B cell (primary cell): ENCODE results near the gene RBM33. TPM values are rescaled to one million over a fixed set of nuclear protein-coding genes. Genes with fewer than 3 reads are reported as not detected.

Experiments
- ATAC-seq: fragments of 200-7000 bp; cut with Tn5 transposase; one replicate; pipeline ENCODE4 v1.10.0; 2021; ENCODE audit warnings: low read depth, mild to moderate bottlenecking, moderate number of reproducible peaks, moderate library complexity
- CTCF ChIA-PET: fragments of 350-600 bp; sonication (Branson Sonifier 250); formaldehyde crosslinking; loops from one replicate; lab custom pipeline; 2021; ENCODE audit warnings: antibody characterized with exemption, inconsistent platforms; lab: Charles Lee
- POLR2A ChIA-PET: fragments of 350-600 bp; sonication (Branson Sonifier 250); formaldehyde crosslinking; loops from one replicate; lab custom pipeline; 2021; ENCODE audit warnings: antibody characterized with exemption; lab: Charles Lee
- DNase-seq: peaks from one replicate; pipeline ENCODE4 v3.0.0; 2013
- H2AFZ ChIP-seq: 2 replicates; pipeline ENCODE4 v1.6.1; 2012; ENCODE audit warnings: mild to moderate bottlenecking, low read depth, low read length; ENCODE audit not compliant: insufficient read depth, poor library complexity, severe bottlenecking
- H3K27ac ChIP-seq, 2 donors: 1 replicate in 1 of 2; 2 replicates in 1 of 2; pipeline ENCODE4 v1.5.1; 2012 to 2013; ENCODE audit warnings: low read length in 2 of 2, mild to moderate bottlenecking in 2 of 2, moderate library complexity in 1 of 2
- H3K27me3 ChIP-seq, 4 experiments: fragments of 200-600 bp in 1 of 4; sonication (generic) in 1 of 4; replicated peaks in 1 of 4; 1 replicate in 2 of 4; 2 replicates in 2 of 4; pipeline versions ENCODE4 v1.6.1 to v1.7.0; 2013 to 2016; ENCODE audit warnings: low read length in 3 of 4, mild to moderate bottlenecking in 2 of 4, mixed read lengths in 1 of 4, moderate library complexity in 1 of 4; ENCODE audit not compliant: insufficient read depth in 4 of 4, control insufficient read depth in 3 of 4; ENCODE audit errors: control extremely low read depth in 1 of 4
- H3K36me3 ChIP-seq, 2 experiments: replicated peaks in 1 of 2; 1 replicate in 1 of 2; 2 replicates in 1 of 2; pipeline versions ENCODE4 v1.6.1 to v1.7.1; 2013; ENCODE audit warnings: low read length in 1 of 2; ENCODE audit not compliant: insufficient read depth in 2 of 2, control insufficient read depth in 1 of 2; ENCODE audit errors: control extremely low read depth in 1 of 2, extremely low read depth in 1 of 2
- H3K4me1 ChIP-seq, 2 donors: fragments of 200-600 bp in 1 of 2; sonication (generic) in 1 of 2; 1 replicate in 1 of 2; 2 replicates in 1 of 2; pipeline versions ENCODE4 v1.5.1 to v1.6.1; 2013 to 2017; ENCODE audit warnings: low read length in 2 of 2; ENCODE audit not compliant: control insufficient read depth in 2 of 2, insufficient read depth in 2 of 2
- H3K4me2 ChIP-seq: replicated peaks from 2 replicates; pipeline ENCODE3; 2012; ENCODE audit warnings: mild to moderate bottlenecking, low read depth, low read length; ENCODE audit not compliant: poor library complexity, severe bottlenecking
- H3K4me3 ChIP-seq, 5 experiments: fragments of 200-600 bp in 1 of 5; sonication (generic) in 1 of 5; 1 replicate in 3 of 5; 2 replicates in 2 of 5; pipeline versions ENCODE4 v1.5.1 to v1.7.0; 2011 to 2016; ENCODE audit warnings: low read length in 4 of 5, mild to moderate bottlenecking in 4 of 5, low read depth in 2 of 5, control low read depth in 1 of 5, moderate library complexity in 1 of 5; ENCODE audit not compliant: insufficient read depth in 1 of 5; ENCODE audit errors: control extremely low read depth in 1 of 5, extremely low read depth in 1 of 5
- H3K79me2 ChIP-seq: fragments of 200-600 bp; sonication (generic); one replicate; pipeline ENCODE4 v1.6.0; 2016; ENCODE audit warnings: low read length; ENCODE audit not compliant: control insufficient read depth, insufficient read depth
- H3K9ac ChIP-seq: fragments of 200-600 bp; sonication (generic); 2 replicates; pipeline ENCODE4 v1.6.1; 2017; ENCODE audit warnings: mild to moderate bottlenecking, low read length, moderate library complexity
- H3K9me3 ChIP-seq, 3 donors: one replicate each; pipeline versions ENCODE4 v1.6.1 to v1.7.1; 2013; ENCODE audit warnings: low read length in 2 of 3; ENCODE audit not compliant: control insufficient read depth in 2 of 3, insufficient read depth in 1 of 3; ENCODE audit errors: control extremely low read depth in 1 of 3
- H4K20me1 ChIP-seq: 2 replicates; pipeline ENCODE4 v1.6.0; 2012; ENCODE audit warnings: mild to moderate bottlenecking, low read length; ENCODE audit not compliant: insufficient read depth, control insufficient read depth, poor library complexity, severe bottlenecking
- H3K27ac Mint-ChIP-seq: one replicate; pipeline ENCODE4 v1.8.0; 2021; ENCODE audit warnings: mixed read lengths
- H3K27me3 Mint-ChIP-seq: one replicate; pipeline ENCODE4 v1.8.0; 2021; ENCODE audit warnings: mixed read lengths
- H3K4me1 Mint-ChIP-seq: one replicate; pipeline ENCODE4 v1.8.0; 2021; ENCODE audit warnings: mixed read lengths
- H3K4me3 Mint-ChIP-seq: one replicate; pipeline ENCODE4 v1.8.0; 2021; ENCODE audit warnings: mixed read lengths
- H3K9me3 Mint-ChIP-seq: one replicate; pipeline ENCODE4 v1.8.0; 2022; ENCODE audit warnings: mixed read lengths; ENCODE audit not compliant: insufficient read depth
- EZH2 ChIP-seq: IDR thresholded peaks from 2 replicates; pipeline ENCODE4 v1.6.1; 2012; ENCODE audit warnings: borderline replicate concordance, low read depth, mild to moderate bottlenecking, moderate library complexity, low read length; ENCODE audit not compliant: insufficient read depth, poor library complexity, severe bottlenecking
- WGBS: methylation state at CpG from one replicate; pipeline ENCODE4 v1.1.5; 2013; ENCODE audit warnings: missing lambda C conversion rate; ENCODE audit not compliant: insufficient coverage; 5-methylcytosine and 5-hydroxymethylcytosine counted together
- intact Hi-C: fragments of 100-400 bp; cut with micrococcal nuclease; formaldehyde crosslinking; loops from one replicate; pipeline ENCODE4 v1.10.0; 2022
- polyA plus RNA-seq: library from polyadenylated mRNA; depleted of rRNA; stranded (reverse); fragments of >200 nt; gene quantifications from 2 replicates; pipeline ENCODE4 v1.2.3, GENCODE V29; 2012
- total RNA-seq, 2 donors: library from RNA; stranded (reverse); fragments of 120-200 nt in 1 of 2; gene quantifications; 1 replicate in 1 of 2; 2 replicates in 1 of 2; pipeline versions ENCODE4 v1.2.3 to v1.2.4, GENCODE V29; 2013 to 2022
- TF ChIP-seq, protein P1 (sequence below): fragments of 200-600 bp; IDR thresholded peaks from one replicate; pipeline ENCODE4 v1.8.0; 2022; ENCODE audit warnings: antibody characterized with exemption, mild to moderate bottlenecking

Gene RBM33
- total and polyA plus RNA-seq, 2 donors (not counting 1 experiment from before 2014, with no cell fraction given), result 33.5 to 189 TPM

DNA sequence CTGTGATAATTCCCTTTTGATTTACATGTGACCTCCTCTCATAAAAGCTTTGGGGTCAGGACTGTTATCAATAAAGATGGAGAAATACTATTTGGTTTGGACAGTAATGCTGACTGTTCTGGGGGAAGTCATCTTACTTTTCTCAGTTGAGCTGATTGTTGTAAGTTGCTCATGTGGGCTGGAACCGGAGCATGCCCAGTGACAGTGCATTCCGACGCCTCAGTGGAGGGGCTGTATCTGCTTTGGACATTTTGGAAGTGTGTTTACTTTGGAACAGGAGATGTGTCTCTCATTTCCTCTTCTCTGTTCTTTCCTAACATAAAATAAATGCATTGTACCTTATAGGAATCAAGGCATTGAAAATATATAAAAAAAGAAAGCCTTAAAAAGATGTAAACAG, 30.1 kb downstream of the RBM33 start:
- Mint-ChIP-seq H3K4me3 (no peak overlapping the region), H3K27me3 (no peaks in the 10 kb centered on the region), H3K27ac (no peak overlapping the region), H3K4me1 (peaks cover 36% of the 10 kb centered on the region), H3K9me3 (no peaks in the 10 kb centered on the region)
- no CpG with 5 or more reads among the region's 3 CpGs for WGBS
- Histone ChIP-seq H3K4me3 (no peak overlapping the region), H3K27me3 (no peaks in the 10 kb centered on the region), H3K9ac (no peak overlapping the region), H3K4me1 (peaks cover 16 to 19% of the 10 kb centered on the region in 2 donors), H2AFZ (no peak overlapping the region), H4K20me1 (peaks cover 64% of the 10 kb centered on the region), H3K4me2 (no peak overlapping the region), H3K27ac (peak overlapping the region in 1 of 2 donors; percentile 49), H3K79me2 (peaks cover 89% of the 10 kb centered on the region), H3K36me3 (peaks cover 0 to 29% of the 10 kb centered on the region in 2 experiments), H3K9me3 (no peaks in the 10 kb centered on the region)
- intact Hi-C loops, result no loop called here
- ChIA-PET POLR2A (no interaction called here), CTCF (no interaction called here)
- ATAC-seq, result no peak
- DNase-seq, result no peak
- no peak for TF ChIP-seq EZH2
- TF ChIP-seq, protein P1, sequence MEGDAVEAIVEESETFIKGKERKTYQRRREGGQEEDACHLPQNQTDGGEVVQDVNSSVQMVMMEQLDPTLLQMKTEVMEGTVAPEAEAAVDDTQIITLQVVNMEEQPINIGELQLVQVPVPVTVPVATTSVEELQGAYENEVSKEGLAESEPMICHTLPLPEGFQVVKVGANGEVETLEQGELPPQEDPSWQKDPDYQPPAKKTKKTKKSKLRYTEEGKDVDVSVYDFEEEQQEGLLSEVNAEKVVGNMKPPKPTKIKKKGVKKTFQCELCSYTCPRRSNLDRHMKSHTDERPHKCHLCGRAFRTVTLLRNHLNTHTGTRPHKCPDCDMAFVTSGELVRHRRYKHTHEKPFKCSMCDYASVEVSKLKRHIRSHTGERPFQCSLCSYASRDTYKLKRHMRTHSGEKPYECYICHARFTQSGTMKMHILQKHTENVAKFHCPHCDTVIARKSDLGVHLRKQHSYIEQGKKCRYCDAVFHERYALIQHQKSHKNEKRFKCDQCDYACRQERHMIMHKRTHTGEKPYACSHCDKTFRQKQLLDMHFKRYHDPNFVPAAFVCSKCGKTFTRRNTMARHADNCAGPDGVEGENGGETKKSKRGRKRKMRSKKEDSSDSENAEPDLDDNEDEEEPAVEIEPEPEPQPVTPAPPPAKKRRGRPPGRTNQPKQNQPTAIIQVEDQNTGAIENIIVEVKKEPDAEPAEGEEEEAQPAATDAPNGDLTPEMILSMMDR, result no peak

DNA sequence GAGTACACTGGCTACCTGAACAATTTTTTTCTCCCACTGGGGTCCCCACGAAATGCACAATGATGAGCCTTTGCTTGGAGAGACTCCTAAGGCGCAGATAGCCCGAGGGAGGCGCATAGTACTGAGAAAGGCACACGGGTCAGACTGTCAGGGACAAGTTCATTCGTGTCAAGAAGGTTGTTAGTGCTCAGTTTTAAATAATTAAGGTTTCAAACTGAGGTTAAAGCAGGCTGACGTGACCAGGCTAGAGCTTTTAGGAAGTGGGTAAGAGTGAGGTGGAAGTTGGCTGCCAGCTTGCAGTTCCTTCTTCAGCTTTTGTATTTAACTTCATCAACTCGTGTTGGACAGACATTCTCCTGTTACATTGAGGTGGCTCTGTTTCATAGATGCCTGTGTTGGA, 31.6 kb downstream of the RBM33 start:
- CTCF ChIA-PET, result no interaction called here
- DNase-seq (peak; percentile 47), ATAC-seq (no peak)
- peak overlapping the region; percentile 11 for H3K9ac ChIP-seq
- H3K79me2 ChIP-seq, result peaks cover 87% of the 10 kb centered on the region
- POLR2A ChIA-PET, result interaction anchor here (0.7 kb wide), 1 partner anchor 49 kb away, joined by 4 read pairs; no protein-coding TSS in a partner anchor
- no peak overlapping the region for H3K4me3 Mint-ChIP-seq
- H3K4me2 ChIP-seq, result peak overlapping the region; percentile 38
- peaks cover 0 to 34% of the 10 kb centered on the region in 2 experiments for H3K36me3 ChIP-seq
- WGBS, result 47% methylated on average over 6 of the region's 8 CpGs
- H3K9me3 Mint-ChIP-seq, result no peaks in the 10 kb centered on the region
- peak overlapping the region in 1 of 2 donors; percentile 72 for H3K27ac ChIP-seq
- H4K20me1 ChIP-seq, result peaks cover 54% of the 10 kb centered on the region
- intact Hi-C loops, result no loop called here
- H3K27ac Mint-ChIP-seq, result peak overlapping the region; percentile 59
- no peaks in the 10 kb centered on the region for H3K27me3 ChIP-seq
- peaks cover 28% of the 10 kb centered on the region for H3K4me1 Mint-ChIP-seq
- TF ChIP-seq, protein P1, result no peak
- no peak for TF ChIP-seq EZH2
- peaks cover 16 to 17% of the 10 kb centered on the region in 2 donors for H3K4me1 ChIP-seq
- H3K9me3 ChIP-seq, result no peaks in the 10 kb centered on the region
- H3K4me3 ChIP-seq, result no peak overlapping the region
- H2AFZ ChIP-seq, result no peak overlapping the region
- H3K27me3 Mint-ChIP-seq, result no peaks in the 10 kb centered on the region
